WERI-Rb-1 (cell line): ENCODE measurements around the gene PRKCSH.
"Not testable (repeated sequence)": the region's sequence is repeated elsewhere in the genome, so short reads cannot be mapped to it uniquely, and the experiment has no call there.

ENCODE experiments used
- DNase-seq: peaks from one replicate; pipeline ENCODE4 v3.0.0-alpha.2; 2020
- H3K27ac ChIP-seq: fragments of 250-450 bp; sonication (Bioruptor Pico); 2 replicates; pipeline ENCODE4 v1.5.1; 2020; ENCODE audit warnings: mild to moderate bottlenecking, moderate library complexity
- H3K27me3 ChIP-seq: fragments of 250-450 bp; sonication (Bioruptor Pico); 2 replicates; pipeline ENCODE4 v1.5.1; 2021; ENCODE audit warnings: mild to moderate bottlenecking, low read depth, moderate library complexity; ENCODE audit not compliant: insufficient read depth, severe bottlenecking
- H3K36me3 ChIP-seq: fragments of 250-450 bp; sonication (Bioruptor Pico); 2 replicates; pipeline ENCODE4 v1.5.1; 2020; ENCODE audit warnings: mild to moderate bottlenecking, moderate library complexity
- H3K4me3 ChIP-seq: 2 replicates; pipeline ENCODE4 v1.5.1; 2011; ENCODE audit warnings: low read depth, mild to moderate bottlenecking, control low read depth, low read length
- H3K9me3 ChIP-seq: fragments of 250-450 bp; sonication (Bioruptor Pico); 2 replicates; pipeline ENCODE4 v1.5.1; 2021; ENCODE audit warnings: mild to moderate bottlenecking, moderate library complexity; ENCODE audit not compliant: severe bottlenecking
- CTCF ChIP-seq: IDR thresholded peaks from 2 replicates; pipeline ENCODE4 v1.5.1; 2011; ENCODE audit warnings: low read depth, mild to moderate bottlenecking, control low read depth, inconsistent platforms, low read length

Gene PRKCSH

GRCh38 chr19:11451871-11452619 is 16.6 kb downstream of the PRKCSH start:
- no peak for TF ChIP-seq CTCF
- Histone ChIP-seq H3K9me3 (no peaks in the 10 kb centered on the region), H3K27me3 (no peaks in the 10 kb centered on the region), H3K4me3 (no peak overlapping the region), H3K36me3 (peaks cover 29% of the 10 kb centered on the region), H3K27ac (no peak overlapping the region)
- no peak for DNase-seq

GRCh38 chr19:11452620-11453310 is 17.3 kb downstream of the PRKCSH start:
- Histone ChIP-seq H3K4me3 (no peak overlapping the region), H3K27ac (no peak overlapping the region), H3K9me3 (no peaks in the 10 kb centered on the region), H3K27me3 (no peaks in the 10 kb centered on the region), H3K36me3 (peaks cover 27% of the 10 kb centered on the region)
- TF ChIP-seq CTCF: peak; percentile 45; the same call in 1 of the 2 replicates
- peak; percentile 50 for DNase-seq

- H3K4me3 ChIP-seq: no peak overlapping the region
- DNase-seq: no peak
- no peak overlapping the region for H3K27ac ChIP-seq
- peak; percentile 55 for TF ChIP-seq CTCF
- no peaks in the 10 kb centered on the region for H3K27me3 ChIP-seq
- peaks cover 19% of the 10 kb centered on the region for H3K36me3 ChIP-seq
- no peaks in the 10 kb centered on the region for H3K9me3 ChIP-seq
Measured at GRCh38 chr19:11453468-11454341, 18.3 kb downstream of the PRKCSH start.

- not testable (repeated sequence) for DNase-seq, H3K27me3 ChIP-seq, H3K4me3 ChIP-seq, H3K27ac ChIP-seq, H3K36me3 ChIP-seq, H3K9me3 ChIP-seq
Measured at GRCh38 chr19:11455233-11455554, 19.8 kb downstream of the PRKCSH start.

GRCh38 chr19:11456659-11457058 is 21.2 kb downstream of the PRKCSH start:
- no peak for DNase-seq

More at GRCh38 chr19:11456659-11457058, 21.2 kb downstream of the PRKCSH start:
- H3K36me3 ChIP-seq: no peaks in the 10 kb centered on the region
- H3K4me3 ChIP-seq: no peak overlapping the region
- H3K27me3 ChIP-seq: no peaks in the 10 kb centered on the region
- TF ChIP-seq CTCF: no peak
- H3K9me3 ChIP-seq: no peaks in the 10 kb centered on the region
- no peak overlapping the region for H3K27ac ChIP-seq
